NCI-H2171 treated with DMSO at 0.1 percent for 48 hours (cell line): ENCODE measurements around the gene EMC10.
"Not testable (repeated sequence)": the region's sequence is repeated elsewhere in the genome, so short reads cannot be mapped to it uniquely, and the experiment has no call there.

ENCODE experiments used
- DNase-seq: peaks from one replicate; lab custom pipeline; 2025; lab: John Stamatoyannopoulos, UW

The EMC10 gene

GRCh38 chr19:50476224-50476906, at the start of gene EMC10, which contains the start of gene GARIN5A:
Gene EMC10, plus strand, starts transcription at chr19:50476507. Its CDS starts 38 bp downstream, at chr19:50476545.
Gene GARIN5A, minus strand, starts transcription at chr19:50476848. Its CDS starts 460 bp downstream, at chr19:50476388.
- DNase-seq: peak; percentile 94

- no peak for DNase-seq
These were observed 48.9 kb upstream of the EMC10 start for GRCh38 chr19:50427318-50427925.

GRCh38 chr19:50427997-50428425, 48.3 kb upstream of the EMC10 start:
- DNase-seq: peak; percentile 11

- no peak for DNase-seq
These were observed 47.4 kb upstream of the EMC10 start for GRCh38 chr19:50428772-50429463.

- DNase-seq: peak; percentile 43
These were observed 45.4 kb upstream of the EMC10 start for GRCh38 chr19:50430888-50431342.

- DNase-seq: peak; percentile 74
These were observed 44.7 kb upstream of the EMC10 start for GRCh38 chr19:50431343-50432220.

- DNase-seq: peak; percentile 12
These were observed 43.9 kb upstream of the EMC10 start, which contains the start of gene MYBPC2 for GRCh38 chr19:50432221-50433028. Gene MYBPC2, plus strand, starts transcription at chr19:50432892. Its CDS starts 62 bp downstream, at chr19:50432954.

GRCh38 chr19:50433201-50434180, 42.8 kb upstream of the EMC10 start:
- no peak for DNase-seq

GRCh38 chr19:50434525-50434924, 41.8 kb upstream of the EMC10 start:
- no peak for DNase-seq

- DNase-seq: no peak
These were observed 41.1 kb upstream of the EMC10 start for GRCh38 chr19:50435221-50435620.

- DNase-seq: no peak
These were observed 40.7 kb upstream of the EMC10 start for GRCh38 chr19:50435627-50436026.

- no peak for DNase-seq
These were observed 38.4 kb upstream of the EMC10 start for GRCh38 chr19:50437862-50438449.

GRCh38 chr19:50439130-50439529, 37.2 kb upstream of the EMC10 start:
- not testable (repeated sequence) for DNase-seq

GRCh38 chr19:50444059-50444458, 32.2 kb upstream of the EMC10 start:
- no peak for DNase-seq

- no peak for DNase-seq
These were observed 29.3 kb upstream of the EMC10 start for GRCh38 chr19:50447053-50447452.

- no peak for DNase-seq
These were observed 28.6 kb upstream of the EMC10 start for GRCh38 chr19:50447750-50448149.

GRCh38 chr19:50449236-50449899, 26.9 kb upstream of the EMC10 start:
- DNase-seq: no peak

- no peak for DNase-seq
These were observed 25.7 kb upstream of the EMC10 start for GRCh38 chr19:50450369-50451222.
